Measurements from ENCODE around the gene CAPN10. TPM values are rescaled to one million over a fixed set of nuclear protein-coding genes. Genes with fewer than 3 reads are reported as not detected.
"Not testable (repeated sequence)": the region's sequence is repeated elsewhere in the genome, so short reads cannot be mapped to it uniquely, and the experiment has no call there.

CAPN10 gene
- total RNA-seq, 1 experiment from 2014 or later = 11.4 TPM

DNA sequence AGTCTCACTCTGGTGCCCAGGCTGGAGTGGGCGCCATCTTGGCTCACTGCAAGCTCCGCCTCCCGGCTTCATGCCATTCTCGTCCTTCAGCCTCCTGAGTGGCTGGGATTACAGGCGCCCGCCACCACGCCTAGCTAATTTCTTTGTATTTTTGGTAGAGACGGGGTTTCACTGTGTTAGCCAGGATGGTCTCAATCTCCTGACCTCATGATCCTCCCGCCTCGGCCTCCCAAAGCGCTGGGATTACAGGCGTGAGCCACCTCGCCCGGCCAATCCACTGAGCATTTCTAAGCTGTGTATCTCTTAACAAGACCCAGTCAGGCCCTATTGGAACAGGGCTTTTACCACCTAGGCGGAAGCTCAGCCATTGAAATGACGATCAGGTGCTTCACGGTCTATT lies 23.3 kb upstream of the CAPN10 start:
- not testable (repeated sequence) for DNase-seq (ENCODE audit: low read depth)

DNA sequence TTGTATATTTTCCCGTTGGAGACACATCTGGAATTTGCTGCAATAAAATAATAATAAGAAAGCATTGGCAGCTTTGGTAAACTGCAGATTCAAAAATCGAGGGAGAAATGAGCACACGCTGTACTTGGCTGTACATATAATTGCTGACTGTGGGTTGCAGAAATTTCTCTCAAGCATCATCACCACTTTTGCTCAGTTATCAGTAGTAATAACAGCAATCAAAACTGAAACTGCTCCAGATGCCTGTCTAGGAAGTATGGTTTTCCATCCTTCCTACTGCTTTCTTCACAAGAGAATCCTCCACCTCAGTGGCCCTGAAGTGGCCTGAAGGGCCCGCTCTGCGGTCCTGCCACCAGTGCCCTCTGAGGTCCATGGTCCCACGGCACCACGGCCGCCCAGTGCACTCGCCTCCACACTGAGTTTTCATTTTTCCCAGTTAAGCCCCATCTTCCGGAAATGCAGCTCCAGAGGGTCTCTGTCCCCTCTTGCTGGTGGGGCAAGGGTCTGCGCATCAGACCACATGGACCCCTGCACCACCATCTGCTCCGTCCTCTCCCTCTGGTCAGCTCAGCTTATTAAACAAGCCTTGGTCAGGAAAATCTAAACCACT lies 22.5 kb upstream of the CAPN10 start:
- no peak for DNase-seq (ENCODE audit: low read depth)

DNA sequence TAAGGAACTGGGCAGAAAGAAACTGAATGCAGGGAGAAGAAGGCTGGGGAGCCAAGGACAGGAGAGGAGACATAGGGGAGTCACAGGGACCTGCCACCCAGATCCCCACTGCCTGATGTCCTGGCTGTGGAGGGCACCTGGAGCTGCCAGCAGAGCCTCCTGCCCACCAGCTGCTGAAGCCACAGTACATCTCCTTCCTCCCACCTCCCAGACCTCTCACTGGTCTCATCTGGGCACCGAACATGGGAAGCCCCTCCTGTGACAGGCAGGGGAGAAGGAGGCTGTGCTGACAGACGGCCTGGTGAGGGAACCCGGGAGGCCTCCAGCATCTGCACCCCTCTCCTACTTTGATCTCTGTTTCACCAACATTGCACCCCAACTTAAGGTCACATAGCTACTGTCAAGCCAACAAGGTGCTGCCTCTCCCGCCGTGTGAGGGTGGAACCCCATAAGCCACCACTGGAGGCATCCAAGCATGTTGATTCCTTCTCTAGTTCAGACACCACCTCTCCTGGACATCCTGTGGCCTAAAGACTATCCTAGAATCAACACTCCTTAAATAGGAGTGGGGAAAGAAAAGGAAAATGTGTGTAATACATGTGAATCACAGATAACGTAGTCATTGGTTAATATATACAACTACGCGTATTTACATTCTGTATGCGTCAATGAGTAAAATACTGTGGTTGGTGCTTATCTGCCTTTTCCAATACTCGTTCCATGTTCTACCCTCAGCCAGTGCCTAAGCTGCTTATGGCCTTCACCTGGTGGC lies 21.8 kb upstream of the CAPN10 start:
- DNase-seq (ENCODE audit: low read depth) = no peak

DNA sequence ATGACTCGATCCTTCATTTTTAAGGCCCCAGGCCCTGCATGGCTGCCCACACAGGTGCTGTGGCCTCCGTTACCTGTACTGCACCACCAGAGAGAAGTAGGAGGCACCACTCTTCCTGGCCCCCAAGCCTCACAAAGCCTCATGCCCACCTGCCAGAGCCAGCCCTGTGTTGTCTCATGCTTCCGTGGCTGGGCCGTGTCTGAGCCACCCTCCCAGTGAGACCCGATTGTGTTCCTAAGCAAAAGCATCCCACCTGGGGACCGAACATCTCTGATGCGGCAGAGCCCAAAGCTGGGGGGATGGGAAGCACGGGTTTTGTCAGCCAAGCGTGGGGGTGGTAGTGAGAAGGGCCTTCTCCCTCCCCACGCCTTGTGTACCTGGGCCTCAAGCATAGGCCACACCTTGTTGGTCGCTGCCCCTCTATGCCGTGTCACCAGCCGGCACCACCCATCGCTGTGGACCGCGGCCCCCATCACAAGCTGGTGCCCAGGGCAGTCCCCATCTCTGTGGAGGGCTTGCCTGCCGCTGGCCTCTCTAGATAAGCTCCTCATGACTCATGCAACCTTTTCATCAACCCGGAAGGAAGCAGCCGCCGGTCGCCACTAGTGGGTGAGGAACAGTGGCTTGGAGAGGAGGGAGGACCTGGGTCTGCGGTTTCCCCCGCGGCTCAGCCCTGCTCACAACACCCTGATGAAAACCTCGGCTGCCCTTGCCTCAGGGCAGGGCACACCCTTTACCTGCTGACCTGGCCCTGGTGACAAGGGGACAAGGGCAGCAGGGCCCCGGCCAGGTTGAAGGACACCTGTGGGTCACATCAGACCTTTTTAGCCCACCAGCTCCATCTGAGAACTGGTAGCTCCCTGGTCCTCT lies 21.0 kb upstream of the CAPN10 start:
- DNase-seq (ENCODE audit: low read depth) = peak; percentile 96

DNA sequence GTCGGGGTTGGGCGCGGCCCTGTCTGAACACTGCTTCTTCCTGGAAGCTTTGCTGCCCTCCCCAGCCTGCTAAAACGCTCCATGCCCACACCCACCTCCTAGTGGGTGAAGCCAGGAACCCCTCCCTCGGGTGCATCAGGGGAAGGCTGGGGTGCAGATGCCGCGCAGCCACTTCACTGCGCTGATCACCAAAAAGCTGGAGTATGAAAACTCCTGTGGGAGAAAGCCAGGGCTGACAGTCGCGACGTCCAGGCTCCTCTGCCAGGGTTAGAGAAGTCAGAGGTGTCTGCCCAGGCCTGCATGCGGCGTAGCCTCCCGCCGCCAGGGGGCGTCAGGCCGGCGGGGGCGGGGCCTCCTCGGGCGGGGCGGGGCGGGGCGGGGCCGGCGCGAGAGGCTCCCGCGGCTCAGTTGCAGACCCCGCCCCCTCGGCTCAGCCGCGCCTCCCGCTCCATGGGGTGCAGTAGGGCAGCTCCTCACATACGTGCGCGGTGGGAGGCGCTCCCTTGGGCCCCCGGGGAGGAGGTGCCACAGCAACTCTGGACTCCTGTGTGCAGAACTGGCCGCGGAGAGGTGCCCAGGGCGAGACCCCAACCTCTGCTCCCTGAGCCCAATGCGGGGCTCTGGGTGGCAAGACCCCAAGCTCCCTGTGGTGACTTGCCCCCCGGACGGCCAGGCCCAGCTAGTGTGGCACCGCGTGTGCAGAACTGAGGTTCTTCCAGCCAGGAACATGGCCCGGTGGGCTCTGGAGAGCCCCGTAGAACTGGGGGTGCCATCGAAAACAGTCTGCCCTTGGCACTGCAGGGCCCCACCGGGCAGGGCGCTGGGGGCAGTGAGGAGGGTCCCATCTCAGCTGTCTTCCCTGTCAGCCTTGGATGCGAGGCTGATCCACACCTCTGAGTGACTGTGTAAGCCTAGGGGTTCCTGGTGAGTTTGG lies 20.1 kb upstream of the CAPN10 start:
- peak; percentile 90 for DNase-seq (ENCODE audit: low read depth)

DNA sequence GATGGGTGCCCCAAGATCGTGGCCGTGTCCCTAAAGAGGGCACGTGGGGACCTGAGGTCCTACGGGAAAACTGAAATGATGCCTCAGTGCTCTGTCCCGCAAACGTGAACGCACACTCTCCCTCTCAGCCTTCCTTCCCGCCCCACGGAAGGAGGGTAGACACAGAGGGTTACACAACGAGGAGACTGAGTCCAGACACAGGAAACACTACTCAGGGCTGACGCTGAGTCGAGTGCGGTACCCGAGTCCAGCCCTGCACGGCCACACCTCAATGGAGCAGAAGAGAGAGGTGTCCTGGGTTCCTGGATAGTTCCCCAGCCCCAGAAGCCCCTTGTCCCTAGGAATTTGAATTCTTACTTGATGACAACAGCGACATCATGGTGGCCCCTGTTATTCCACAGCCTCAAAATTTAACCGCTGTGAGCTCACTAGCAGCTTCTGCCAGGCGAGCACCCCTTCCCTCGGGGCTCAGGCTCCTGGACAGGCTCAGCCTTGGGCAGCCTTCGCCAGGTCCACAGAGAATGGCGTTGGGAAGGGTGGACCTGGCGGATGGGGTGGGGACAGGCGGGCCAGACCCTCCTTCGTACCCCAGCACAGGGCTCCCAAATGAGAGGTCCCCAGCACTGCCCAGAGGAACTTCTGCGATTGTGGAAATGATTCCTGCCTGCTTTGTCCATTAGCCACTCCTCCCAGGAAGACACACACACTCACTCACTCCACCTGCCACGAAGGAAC lies 19.2 kb upstream of the CAPN10 start:
- DNase-seq (ENCODE audit: low read depth) = no peak

DNA sequence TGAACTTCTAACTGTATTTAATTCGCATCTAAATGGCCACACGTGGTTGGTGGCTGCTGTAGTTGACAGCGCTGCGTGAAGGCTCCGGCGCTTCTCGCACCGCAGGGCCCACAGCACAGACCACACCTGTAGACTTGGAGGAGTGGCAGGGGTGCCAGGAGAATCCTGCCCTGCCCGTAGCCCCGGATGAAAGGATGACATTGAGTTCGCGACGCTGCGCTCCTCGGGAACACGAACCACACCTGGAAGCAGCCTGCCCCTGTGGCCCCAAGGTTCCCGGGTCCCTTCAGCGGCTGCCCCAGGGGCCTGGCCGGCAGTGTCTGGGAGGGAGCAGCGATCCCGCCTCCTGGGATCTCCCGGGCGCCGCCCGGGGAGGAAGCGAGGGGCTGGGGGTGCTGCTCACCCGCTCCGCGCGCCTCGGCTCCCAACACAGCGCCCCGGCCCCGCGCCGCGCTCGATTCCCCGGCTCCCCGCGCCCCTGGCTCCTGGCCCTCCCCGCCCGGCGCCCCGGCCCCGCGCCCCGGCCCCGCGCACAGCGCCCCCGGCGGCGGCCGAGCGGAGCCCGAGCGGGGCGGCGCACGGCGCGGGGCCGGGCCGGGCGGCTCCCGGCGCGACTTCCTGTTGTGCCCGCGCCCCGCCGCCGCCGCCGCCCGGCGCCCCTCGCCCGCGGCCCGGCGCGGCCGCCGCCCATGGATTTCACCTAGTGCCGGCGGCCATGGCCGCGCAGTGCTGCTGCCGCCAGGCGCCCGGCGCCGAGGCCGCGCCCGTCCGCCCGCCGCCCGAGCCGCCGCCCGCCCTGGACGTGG lies 18.5 kb upstream of the CAPN10 start, which contains the start of gene RNPEPL1:
TSS of gene RNPEPL1 (plus strand) at position 613 of the 806 bp plus-strand sequence. CDS start at position 716, 103 bp downstream.
- DNase-seq (ENCODE audit: low read depth) = peak; percentile 36

DNA sequence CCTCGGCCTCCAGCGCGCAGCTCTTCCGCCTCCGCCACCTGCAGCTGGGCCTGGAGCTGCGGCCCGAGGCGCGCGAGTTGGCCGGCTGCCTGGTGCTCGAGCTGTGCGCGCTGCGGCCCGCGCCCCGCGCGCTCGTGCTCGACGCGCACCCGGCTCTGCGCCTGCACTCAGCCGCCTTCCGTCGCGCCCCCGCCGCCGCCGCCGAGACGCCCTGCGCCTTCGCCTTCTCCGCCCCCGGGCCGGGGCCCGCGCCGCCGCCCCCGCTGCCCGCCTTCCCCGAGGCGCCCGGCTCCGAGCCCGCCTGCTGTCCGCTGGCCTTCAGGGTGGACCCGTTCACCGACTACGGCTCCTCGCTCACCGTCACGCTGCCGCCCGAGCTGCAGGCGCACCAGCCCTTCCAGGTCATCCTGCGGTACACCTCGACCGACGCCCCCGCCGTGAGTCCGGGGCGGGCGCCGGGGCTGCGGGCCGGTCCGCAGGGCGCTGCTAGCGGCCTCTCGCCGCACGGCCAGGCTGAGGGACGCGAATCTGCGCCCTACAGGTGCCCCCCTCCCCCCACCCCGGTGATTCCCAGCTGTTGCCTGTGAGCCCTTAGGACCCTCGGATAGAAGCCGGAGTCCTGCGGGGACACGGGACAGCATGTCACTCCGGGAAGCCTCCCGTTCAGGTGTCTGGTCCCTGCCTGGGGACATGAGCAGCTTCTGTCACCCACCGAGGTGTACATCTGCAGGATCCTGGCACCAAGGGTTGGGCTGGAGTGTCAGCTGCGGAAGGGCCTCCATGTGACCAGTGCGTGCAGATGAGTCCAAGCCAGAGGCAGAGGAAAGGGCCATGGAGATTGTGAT lies 17.6 kb upstream of the CAPN10 start:
- DNase-seq (ENCODE audit: low read depth) = peak; percentile 65

DNA sequence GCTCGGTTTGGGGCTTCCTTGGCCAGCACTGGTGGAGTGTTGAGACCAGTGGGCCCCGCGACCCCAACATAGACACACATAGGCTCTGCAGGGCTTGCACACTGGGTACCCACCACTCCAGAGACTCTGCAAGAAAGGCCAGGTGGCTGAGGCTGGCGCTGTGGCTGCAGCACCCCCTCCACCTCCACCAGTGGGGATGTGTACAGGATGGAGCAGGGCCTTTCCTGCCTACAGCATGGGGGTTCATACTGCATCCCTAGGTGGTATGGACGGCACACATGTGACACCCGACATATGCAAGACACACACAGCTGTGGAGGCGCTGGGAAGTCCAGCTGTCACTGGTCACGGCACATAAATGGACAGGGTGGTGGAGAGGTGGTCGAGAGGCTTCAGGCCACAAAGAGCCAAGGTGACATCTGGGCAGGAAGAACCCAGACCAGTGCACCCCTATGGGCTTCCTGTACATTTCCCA lies 17.0 kb upstream of the CAPN10 start:
- no peak for DNase-seq (ENCODE audit: low read depth)

DNA sequence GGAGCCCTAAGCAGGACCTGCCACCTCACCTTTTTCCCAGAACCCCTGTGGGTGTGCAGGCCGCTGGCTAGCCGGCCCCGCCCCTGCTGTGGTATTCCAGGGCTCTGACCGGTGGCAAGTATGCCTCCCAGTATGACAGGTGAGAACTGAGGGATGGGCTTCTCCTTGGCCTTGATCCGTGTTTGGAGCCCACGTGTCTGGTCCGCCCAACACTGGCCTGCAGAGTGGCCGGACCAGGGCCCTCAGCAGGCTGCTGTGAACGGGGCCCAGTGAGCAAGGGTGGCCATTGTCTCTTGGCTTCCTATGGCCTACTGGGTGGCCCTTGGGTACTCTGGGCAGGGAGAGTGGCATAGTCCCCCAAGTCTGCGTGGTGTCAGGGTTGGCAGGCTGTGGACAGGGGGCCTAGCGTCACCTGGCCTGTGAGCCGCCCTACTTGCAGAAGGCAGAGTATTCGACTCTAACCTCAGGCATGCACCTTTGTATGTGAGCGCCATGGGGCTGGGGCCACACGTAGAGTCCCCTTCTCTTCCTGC lies 16.5 kb upstream of the CAPN10 start:
- no peak for DNase-seq (ENCODE audit: low read depth)

DNA sequence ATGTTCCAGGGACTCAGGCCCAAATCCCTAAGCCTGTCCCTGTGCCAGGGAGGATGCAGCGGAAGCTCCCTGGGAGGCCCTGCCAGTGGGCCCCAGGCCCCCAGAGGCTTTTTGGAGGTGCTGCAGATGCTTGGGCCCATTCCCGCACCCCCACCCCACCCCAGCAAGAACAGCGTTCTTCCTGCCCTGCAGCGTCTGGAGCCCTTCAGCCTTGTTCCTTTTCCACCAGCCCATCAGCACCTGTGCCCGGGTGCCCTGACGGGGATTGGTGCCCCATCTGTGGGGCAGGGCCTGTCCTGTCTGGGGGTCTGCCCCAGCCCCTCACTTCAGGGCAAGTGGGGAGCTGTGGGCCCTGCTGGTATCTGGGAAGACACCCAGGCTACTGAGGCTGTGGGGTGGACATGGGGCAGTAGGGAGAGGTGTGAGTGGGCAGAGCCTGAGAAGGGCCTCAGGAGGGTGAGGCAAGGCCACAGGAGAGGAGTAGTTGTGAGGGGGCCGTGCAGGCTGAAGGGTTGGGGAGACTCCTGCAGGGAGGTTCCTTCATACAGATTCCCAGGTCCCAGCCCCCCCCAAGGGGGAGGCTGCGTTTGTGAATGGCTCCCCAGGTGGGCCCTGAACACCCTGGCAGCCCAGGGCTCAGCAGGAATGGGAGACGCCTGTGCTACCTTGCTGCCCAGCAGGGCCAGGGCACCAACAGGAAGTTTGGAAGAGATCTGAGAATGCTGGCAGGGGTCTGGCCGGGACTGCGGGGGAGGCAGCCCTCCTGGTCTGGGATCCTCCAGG lies 15.8 kb upstream of the CAPN10 start:
- DNase-seq (ENCODE audit: low read depth) = no peak

DNA sequence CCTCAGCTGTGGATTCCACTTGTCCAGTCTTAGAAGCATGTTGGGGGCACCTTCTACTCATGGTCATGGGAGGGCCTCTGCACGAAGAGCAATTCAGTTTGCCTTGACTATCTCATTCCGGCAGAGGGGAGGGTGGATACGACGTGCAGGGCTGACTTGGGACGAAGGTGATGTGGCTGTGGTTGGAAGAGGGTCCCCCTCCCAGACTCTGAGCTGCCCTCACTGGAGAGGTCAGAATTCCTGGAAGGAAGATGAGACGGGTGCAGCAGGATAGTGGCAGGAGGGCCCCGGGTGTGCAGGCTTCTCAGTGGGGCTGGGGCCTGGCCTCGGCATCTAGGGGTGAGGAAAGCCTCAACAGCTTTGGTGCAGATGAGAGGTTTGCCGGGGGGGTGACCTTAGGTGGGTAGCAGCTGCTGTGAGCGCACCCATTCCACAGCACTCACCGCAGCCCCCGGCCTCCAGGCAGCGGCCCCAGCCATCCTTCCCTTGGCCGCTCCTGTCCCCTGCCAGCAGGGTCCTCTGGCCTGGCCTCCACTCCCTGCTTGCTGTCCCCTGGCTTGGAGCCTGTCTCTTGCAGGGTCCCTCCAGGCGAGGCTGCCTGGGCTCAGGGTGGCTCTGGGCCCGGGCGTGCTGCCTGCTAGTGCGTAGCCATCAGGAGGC lies 15.1 kb upstream of the CAPN10 start:
- no peak for DNase-seq (ENCODE audit: low read depth)

DNA sequence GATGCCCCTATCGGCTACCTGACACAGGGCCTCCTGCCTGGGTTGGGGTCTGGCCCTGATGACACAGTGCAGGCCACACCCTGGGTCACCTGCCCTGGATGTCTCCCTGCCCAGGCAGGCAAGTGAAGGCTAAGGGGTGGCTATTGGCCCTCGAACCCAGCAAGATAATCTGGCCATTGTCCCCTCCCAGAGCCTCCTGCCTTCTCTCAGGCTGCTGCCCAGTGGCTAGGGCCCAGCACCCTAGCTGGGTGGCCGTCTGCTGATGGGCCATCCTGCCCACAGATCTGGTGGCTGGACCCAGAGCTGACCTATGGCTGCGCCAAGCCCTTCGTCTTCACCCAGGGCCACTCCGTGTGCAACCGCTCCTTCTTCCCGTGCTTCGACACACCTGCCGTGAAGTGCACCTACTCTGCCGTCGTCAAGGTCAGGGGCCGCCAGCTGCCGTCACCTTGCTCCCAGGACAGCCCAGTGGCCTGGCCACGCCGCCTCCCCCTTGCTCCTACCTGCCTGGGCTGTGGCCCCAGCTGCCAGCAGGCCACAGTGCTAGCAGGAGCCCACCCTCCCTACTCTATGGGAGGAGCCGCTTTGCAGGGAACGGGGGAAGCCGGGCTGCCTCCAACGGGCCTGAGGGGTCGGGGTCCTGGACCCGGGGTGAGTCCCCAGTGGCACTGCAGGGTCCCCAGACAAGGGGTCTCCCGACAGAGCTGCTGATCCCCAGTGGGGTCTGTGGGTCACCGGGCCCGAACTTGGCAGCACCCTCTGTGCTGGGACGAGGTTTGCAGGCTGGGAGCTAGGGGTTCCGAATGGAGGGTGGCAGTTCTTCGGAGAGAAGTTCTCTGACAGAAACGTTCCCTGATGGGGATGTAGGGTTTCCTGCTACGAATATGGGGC lies 14.1 kb upstream of the CAPN10 start:
- DNase-seq (ENCODE audit: low read depth) = no peak

DNA sequence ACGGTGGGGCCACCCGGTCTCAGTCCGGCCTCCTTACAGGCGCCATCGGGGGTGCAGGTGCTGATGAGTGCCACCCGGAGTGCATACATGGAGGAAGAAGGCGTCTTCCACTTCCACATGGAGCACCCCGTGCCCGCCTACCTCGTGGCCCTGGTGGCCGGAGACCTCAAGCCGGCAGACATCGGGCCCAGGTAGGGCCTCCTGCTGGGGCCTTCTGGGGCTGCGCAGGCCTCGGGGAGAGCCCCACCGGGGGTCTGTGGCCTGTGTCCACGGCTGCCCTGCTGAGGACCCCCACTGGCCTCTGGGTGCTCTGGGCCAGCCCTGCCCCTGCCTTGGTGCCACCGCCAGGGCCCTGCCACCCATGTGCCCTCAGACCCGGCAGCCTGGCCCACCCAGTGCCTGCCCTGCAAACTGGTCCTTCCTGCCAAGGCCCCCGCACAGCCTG lies 13.4 kb upstream of the CAPN10 start:
- DNase-seq (ENCODE audit: low read depth) = no peak

DNA sequence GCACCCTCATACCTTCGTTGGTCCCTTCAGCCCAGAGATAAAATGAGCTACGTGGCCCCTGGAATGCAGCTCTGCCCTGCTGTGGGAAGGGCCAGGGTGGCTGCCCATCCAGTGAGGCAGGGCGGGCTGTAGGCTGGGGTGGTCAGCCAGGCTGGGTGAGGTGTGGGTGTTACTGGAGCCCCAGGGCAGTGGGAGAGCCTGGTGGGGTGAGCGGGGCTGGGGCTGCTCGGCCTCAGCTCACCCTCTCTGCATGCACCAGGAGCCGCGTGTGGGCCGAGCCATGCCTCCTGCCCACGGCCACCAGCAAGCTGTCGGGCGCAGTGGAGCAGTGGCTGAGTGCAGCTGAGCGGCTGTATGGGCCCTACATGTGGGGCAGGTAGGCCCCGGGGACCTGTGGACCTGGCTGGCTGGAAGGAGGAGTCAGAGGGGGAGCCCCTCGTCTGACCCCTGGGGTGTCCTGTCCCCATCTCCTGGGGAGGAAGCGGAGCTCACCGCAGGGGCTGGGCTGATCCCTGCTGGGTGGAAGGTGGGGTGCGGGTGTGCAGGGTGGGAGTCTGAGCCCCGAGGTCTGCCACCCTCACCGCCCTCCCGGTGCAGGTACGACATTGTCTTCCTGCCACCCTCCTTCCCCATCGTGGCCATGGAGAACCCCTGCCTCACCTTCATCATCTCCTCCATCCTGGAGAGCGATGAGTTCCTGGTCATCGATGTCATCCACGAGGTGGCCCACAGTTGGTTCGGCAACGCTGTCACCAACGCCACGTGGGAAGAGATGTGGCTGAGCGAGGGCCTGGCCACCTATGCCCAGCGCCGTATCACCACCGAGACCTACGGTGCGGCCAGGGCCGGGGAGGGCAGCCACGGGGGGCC lies 12.8 kb upstream of the CAPN10 start:
- DNase-seq (ENCODE audit: low read depth) = no peak
